G401.6 (cell line): ENCODE measurements around the gene MICAL2.

Source experiments
- FAIRE-seq: peaks from 2 replicates; lab custom pipeline; 2012; peaks lifted over from hg19 to GRCh38; lab: Jason Lieb, UNC

MICAL2 gene

DNA sequence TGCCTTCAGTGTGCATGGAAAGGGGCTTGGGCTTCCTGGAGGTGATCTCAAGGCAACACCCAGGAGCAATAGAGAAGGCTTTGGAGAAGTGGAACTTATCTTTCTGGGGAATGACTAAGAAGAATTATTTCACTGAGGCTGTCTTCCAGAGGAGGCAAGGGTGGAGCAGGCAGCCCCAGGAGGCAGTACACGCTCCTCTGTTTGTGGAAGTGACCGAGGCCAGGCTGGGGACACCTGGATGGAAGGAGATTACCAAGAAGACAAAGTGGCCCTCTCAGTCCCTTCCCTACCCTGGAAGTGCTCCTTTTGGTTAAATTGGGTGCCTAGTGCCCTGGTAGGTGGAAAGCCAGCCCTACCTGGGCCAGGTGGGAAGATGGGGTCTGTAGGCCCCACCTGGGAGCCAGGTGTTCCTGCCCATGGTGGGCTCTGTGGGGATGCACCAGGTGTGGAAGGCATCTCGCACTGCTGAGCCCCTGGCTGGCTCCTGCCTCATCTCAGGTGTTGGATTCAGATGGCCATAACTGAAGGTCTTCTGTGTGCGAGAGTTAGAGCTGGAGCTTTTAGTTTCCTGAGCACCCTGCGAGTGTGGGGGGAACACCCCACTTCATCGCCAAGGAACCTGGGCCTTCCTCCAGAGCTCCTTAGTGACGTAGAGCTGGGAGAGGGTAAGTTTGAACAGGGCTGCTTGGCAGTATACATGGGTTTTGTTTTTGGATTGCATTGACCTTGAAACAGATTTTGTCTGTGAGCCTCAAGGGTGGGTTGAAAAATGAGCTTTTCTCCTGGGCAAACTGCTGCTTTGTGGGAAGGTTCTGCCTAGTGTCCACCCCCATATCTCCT is 46.1 kb downstream of the MICAL2 start:
- no peak for FAIRE-seq

DNA sequence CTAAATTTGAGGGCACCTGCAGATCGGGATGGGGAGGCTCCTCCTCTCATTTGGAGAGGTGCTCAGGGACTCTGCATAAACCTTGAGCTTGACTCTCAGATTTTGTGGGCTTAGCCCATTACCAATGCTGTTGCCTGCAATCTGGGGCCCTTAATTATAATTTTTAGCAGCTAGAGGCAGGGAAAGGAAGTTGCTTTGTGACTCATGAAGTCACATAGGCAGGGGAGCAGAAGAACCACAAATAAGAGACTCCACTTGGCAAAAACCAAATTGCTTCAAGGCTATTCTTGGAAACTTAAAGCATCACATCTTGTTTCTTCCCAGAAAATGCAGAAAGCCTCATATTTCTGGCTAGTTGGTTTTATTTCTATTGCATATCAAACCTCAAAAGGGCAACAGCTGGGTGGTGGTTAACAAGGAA is 46.9 kb downstream of the MICAL2 start:
- FAIRE-seq = no peak

DNA sequence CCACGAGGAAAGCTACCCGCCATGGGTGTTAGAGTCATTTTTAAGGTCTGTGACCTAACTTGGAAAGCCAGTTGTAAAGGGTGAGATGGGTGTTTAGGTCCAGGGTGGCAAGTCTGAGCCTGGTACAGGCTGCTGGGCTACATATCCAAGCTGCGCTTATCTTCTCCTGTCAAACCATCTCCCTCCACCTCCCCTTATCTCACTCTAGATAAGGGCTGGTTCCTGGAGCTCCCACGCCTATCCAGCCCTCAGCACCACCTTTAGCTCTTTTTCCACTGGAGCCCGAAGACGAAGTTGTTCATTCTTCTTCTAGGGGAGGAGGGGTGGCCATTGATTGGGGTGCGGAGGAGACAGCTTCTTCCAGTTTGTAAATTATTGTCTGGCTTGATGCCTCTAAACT is 48.5 kb downstream of the MICAL2 start:
- FAIRE-seq = no peak

DNA sequence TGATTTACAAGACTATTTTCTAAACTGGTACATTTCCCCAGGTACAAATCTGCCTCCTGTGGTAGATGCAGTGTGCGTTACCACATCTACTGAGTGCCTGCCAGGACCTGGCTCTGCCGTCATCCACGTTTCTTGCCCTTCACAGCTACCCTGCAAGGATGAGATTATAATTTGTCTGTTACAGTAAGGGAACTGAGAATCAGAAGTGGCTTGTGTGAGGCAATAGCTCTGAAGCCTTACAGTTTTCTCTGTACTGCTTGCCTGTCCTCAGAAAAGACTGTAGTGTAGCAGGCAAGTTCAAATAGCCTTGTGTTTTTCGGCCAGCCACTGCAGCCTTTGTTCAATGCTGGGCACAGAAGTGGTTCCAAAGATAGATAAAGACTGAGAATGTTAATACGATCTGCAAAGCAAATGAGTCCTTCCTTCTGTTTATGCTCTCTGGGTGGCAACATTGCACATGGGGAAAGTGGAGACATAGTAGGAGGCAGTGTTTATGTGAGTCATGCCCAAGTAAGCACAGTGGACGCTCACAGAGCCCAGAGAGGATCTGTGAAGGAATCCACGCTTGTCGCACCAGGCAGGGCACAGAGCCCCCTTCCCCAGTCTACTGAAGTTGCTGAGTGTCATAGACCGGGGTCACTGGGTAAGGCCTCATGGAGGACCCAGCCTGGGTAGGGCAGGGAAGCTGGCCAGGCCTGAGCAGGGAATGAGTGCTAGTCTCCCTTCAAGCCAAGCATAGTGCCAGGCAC is 49.1 kb downstream of the MICAL2 start:
- no peak for FAIRE-seq

DNA sequence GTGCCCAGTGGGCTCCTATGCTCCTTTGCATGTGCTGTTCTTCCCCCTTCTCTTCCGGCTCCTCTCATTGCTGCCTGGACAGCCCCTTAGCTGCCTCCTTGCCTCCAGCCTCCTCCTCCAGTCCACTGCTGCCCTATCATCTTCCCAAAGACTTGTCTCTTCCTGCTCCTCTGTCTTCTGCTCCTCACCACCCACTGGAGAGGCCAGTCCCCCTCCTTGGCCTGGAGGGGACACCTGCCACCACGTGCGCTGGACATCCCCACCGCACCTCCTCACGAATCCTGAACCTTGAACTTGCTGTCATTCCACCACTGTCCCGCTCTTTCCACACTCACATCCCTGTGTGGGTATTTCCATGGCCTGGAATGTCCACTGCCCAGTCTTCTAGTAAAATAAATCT is 49.8 kb downstream of the MICAL2 start:
- FAIRE-seq = no peak

DNA sequence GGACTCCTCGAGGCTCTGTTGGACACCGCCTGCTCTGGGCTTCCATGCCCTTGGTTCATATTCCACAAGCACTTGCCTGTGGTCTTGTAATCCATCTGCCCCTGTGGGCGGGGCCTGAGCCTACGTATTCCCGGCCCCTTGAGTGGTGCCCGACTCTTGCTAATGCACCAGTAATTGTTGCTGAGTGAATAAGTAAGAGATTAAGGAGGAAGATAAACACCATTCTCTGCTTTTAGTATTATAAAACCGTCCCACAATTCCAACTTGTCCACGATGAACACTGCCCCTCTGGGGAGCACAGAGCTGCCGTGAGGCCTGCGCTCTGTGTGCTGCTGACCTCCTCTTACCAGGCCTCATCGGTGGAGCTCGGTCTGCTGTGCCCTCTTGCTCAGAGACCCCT is 50.3 kb downstream of the MICAL2 start:
- FAIRE-seq = no peak

DNA sequence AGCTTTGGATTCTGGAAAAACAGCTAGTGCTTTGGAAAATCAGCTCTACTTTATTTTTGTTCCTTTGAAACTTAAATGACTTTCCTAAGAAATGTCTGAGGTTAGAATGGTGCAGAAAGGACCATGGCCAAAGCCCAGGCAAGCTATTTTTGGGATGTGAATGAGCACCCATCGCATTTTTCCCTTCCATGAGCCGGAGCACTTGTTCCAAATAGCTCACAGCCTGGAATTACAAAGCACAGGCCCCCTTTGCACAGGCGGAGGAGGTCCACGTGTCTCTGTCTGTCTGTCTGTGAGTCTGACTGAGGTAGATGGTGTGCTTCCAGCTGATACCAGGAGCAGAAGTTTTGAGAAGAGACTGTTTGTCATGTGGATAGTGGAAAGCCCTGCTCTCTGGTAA is 50.7 kb downstream of the MICAL2 start:
- no peak for FAIRE-seq

DNA sequence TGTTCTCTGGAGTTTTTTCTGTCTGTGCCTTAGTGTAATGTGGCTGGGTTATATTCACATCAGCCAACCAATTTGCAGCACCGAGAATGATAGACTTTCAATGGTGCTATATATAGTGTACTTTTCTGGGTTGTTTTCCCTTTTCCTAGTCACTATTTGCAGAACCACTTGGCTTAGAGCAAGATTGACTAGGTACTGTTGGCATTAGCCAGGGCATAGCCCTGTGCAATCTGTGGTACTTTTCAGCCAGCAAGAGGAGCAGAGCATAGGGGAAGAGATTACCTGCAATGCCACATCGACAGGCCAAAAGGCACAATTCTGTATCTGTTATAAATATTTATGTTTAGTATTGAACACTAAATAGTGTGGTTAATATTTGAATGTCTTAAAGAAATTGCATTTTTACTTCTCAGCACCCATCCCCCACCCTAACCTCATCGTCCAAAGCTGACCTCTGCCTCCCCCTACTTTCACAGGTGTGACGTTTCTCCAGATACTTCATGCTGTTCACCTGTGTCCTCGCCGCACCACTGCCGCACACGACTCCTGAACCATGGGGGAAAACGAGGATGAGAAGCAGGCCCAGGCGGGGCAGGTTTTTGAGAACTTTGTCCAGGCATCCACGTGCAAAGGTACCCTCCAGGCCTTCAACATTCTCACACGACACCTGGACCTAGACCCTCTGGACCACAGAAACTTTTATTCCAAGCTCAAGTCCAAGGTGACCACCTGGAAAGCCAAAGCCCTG is 51.4 kb downstream of the MICAL2 start:
- no peak for FAIRE-seq

DNA sequence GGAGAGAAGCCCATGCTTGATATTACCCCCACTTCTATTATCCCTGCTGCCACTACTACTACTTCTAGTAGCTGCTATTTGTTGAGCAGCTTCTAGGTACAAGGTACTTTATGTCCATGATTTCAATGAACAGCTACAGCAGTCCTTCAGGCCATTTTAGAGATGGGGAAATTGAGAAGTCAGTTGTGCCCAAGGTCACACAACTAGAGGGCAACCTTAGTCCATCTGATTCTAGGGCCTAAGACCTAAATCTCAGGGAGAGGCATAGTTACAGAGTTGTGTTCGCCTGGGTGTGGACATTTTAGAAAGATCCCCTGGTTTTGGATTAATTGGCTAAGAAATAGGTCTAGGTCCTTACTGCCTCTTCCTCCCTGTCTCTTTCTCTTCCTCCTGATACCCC is 52.3 kb downstream of the MICAL2 start:
- no peak for FAIRE-seq

DNA sequence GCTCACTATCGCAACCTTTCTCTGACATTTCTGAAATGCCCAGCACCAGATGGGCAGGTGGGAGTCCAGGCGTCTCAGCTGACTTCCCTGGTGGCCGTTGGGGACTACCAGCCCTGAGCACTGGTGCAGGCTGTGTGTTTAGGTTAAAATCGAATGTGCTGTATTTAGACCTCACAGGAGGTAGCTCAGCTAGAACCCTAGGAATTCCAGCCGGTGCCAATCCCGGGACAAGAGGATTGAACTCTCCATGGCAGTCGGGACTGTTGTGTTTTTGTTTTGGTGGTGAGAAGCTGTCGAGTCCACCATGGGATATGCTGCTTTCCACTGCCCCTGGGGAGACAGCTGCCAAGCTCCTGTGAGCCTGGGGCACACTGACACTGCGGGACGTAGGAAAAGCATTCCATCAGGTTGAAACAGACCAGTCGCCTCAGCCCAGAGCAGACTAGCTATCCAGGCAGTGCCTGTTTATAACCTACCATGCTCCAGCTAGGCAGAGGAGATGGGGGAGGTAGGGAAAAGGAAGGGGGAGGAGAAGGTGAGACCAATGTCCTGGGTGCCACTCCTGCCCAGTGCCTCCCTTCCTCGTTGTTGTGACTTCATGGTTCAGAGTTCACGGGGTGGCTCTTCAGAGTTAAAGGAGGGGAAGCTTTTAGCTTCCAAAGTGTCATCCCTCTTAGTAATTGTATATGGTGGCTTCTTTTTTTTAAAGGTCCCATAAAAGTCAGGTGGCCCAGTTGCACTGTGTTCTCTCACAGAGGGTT is 53.0 kb downstream of the MICAL2 start:
- FAIRE-seq = no peak

DNA sequence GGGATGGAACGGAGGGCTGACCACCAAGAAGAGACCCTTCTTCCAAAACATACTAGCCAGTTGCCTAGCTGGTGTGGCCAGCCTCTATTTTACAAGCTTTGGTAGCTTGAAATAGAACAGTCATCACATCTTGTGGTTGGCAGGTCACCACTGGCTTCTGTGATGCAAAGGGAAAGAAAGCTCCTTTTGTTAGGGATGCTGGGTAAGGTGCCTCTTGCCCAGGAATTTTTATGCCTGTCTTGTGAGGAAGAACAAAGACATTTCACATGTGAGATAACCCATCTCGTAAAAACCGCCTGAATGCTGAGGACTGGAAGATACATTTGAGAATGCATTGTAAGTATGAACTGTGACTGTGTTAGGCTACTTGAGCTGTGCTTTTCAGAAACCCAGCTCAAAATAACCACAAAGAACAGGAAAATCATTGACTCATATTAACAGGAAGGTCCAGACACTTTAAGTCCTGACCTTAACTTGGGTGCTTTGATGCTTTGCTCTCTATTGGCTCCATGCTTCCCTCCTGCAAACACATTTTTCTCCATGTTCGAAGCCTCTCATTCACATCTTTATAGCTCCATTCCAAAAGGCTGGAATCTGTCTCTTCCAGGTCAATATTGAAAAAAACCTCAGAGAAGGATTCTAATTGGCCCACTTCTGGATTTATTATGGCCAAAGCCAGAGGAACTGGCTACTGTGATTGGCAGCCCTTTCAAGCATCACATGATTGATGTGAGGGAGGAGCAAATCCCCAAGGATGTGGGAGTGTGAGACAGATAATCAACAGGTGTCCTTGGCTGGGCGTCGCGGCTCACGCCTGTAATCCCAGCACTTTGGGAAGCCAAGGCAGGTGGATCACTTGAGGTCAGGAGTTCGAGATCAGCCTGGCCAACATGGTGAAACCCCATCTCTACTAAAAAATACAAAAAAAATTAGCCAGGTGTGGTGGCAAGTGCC is 53.9 kb downstream of the MICAL2 start:
- FAIRE-seq = no peak

DNA sequence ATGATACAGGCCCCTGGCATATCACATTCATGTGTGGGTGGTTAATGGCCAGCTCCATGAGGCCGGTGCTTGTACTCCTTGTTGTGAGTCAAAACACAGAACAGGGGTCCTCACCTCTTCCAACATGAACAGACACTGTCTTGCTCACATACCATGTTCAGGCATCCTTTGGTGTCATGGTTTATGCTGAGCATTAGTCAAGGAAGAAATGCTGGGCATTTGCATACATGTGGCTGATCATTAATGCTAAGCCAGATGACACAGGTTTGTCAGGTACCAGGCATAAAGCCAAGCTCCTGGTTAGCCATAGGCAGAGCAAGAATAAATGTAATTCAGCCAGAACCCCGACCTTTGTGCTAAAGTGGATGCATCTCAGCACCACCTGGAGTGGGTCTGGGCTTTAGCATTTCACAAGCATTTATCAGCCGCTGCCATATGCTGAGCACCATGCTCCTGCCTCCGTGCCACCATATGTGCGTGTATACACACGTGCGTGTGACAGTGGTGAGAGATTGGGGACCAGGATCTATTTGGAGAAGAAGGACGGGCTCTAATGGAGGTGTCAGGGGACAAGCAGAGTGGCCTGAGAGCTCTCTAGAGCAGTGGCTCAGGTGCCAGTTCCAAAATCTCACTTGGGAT is 55.0 kb downstream of the MICAL2 start:
- no peak for FAIRE-seq

DNA sequence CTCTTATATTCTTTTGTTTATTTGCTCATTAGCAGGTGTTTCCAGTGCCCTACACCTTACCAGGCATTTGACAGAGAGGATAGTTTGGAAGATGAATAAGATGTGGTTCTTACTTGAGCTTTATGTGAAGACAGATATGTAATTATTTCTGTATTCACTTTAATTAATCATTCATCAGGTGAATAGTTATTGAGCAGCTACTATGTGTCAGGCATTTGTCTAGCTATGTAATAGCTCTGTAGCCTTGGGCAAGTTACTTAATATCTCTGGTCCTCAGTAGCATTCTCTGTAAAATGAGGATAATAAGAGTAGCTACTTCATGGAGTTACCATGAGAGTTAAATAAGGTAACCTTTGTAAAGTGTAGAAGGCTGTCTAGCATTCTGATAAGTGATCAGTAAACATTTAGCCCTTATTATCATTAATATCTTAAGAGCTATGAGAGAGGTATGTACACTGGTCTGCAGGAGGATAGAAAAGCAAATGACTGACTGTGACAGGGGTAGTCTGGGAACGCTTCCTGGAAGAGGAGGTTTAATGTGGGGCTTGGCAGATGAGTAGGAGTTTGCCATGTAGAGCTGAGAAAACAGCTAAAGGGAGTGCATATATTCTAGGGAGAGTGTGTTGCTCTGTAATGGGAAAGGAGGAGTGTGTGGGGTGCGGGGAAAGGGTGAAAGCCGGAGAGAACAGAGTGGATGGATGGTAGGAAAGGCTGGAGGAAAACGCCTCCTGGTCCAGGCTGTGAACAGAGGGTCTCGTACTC is 56.1 kb downstream of the MICAL2 start:
- FAIRE-seq = no peak

DNA sequence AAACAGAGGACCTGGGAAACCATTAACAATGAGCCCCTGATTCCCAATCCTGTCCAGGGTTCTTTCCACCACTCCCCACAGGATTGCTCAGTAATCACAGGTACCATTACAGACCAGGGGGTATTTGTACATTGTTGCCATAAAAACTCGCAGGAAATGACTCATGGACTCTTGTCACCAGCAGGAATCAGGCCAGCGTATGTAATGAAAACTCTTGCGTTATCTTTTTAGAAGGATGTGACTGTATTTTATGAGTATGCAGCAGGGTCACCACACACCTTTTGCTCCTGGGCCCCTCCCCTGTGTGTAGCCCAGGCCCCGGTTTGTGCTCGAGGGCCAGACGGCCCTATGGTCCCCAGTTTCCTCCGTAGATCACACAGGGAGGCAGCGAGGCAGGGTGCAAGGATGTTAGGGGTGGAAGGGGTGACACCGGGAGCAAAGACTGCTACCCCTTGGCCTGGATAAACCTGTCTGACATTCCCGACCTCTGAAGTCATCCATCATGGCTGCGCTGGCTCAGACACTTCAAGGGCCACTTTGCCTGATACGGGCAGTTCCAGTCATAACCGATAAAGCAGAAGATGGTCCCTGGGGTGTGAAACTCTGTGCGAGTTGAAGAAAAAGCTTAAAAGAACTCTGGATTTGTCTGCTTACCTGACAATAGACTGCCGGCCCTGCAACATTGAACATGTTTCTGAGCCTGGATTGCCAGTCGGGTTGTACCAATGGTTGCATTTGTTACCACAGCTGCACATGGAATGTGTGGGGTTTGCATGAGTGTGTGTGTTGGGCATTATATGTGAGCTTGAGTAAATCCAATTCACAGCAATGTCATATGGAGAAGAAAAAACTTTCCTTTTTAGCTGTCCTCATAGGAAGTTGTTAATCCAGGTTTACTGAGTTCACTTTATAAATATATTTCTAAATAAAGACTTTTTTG is 56.9 kb downstream of the MICAL2 start:
- FAIRE-seq = no peak

DNA sequence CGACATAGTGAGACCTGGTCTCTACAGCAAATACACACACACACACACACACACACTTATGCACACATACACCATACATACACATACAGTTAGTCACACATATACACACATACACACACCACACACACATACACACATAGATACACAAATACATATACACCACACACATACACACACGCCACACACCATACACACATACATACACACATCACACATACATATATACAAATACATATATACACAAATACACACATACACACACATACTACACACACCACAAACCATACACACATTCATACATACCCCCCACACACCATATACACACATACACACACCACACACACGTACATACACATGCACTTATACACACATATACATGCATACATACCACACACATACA is 57.7 kb downstream of the MICAL2 start:
- no peak for FAIRE-seq

DNA sequence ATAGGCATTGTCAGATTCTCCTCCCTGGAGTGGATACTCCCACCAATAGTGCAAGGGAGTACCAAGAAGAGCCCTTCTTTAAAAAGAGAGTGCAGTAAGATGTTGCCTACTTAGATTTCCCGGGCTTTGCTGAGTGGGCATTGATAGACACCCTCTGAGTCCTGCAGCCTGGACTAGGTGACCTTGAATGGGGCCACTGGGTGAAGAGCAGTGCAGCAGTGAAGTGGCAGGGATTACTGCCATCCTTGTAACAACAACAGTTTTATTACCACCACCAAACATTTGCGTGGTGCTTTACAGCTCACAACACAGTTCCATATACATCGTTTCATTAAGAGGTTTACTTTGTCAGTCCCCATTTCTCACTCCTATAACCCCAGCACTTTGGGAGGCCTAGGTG is 59.4 kb downstream of the MICAL2 start:
- FAIRE-seq = no peak

DNA sequence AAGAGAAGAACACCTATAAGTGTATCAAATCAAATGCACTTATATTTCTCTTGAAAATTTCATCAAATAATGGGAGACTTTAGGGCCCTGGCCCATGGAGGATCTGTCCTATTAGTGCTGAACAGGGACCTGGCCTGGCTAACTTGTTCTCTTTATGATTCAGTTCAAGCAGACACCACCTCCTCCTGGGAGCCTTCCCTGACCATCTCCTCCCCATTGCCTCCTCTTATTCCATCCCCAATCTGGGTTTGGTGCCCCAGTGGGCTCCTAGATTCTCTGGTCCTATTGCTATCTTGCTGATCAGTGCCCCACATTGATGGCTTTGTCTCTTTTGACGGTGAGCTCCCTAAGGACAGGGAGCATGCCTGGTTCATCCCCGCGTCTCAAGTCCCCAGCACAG is 60.1 kb downstream of the MICAL2 start:
- FAIRE-seq = no peak

DNA sequence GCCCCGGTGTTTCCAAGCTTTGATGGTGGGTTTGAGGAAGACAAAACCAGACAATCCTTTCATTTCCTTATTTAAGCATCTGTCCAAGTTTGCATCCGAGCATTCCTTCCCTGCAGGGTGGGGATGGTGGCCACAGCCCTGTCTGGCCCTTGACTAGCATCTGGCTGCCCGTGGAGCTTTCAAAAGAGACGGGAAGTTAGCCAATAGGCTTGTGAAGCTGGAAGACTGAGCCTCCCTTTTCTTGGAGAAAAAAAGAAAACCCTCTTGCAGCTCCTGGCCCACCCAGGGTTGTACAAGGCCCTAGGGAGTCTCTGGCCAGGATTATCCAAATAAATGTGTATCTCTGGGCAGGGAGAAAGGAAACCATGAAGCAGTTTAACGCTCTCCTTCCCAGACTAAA is 60.6 kb downstream of the MICAL2 start:
- no peak for FAIRE-seq

DNA sequence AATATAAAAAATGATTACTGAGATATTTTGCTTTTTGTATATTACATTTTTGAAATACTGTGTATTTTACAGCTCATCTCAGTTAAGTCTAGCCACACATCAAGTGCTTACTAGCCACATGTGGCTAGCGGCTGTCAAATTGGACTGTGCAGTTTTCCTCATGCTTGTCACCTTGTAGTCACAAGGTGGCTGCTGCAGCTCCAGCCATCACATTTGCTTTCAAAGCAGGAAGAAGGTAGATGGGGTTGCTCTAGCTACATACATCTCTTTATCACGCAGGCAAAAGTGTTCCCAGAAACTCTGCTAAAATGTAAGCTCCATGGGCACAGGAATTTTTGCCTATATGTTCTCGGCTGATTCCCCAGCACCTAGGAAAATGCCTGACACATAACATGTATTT is 61.5 kb downstream of the MICAL2 start:
- no peak for FAIRE-seq
